G401 (cell line): ENCODE measurements around the gene ELOVL2. TPM values are rescaled to one million over a fixed set of nuclear protein-coding genes. Genes with fewer than 3 reads are reported as not detected.
"Not testable (repeated sequence)": the region's sequence is repeated elsewhere in the genome, so short reads cannot be mapped to it uniquely, and the experiment has no call there.

Experiments used
- DNase-seq: peaks from one replicate; pipeline ENCODE4 v3.0.0-alpha.2; 2015; ENCODE audit warnings: low spot score
- in situ Hi-C: cut with HindIII; loops from 2 replicates; pipeline ENCODE4 v1.10.0; 2016; ENCODE audit warnings: low sequenced_read_pairs, mixed read lengths
- total RNA-seq: library from RNA; depleted of rRNA; stranded (reverse); fragments of >200 nt; shearing (Covaris generic); gene quantifications from 2 replicates; pipeline ENCODE4 v1.2.3, GENCODE V29; 2014

Gene ELOVL2
- total RNA-seq, 1 experiment from 2014 or later, result 6.6 TPM

GRCh38 chr6:11002176-11002575 lies 41.9 kb downstream of the ELOVL2 start:
- in situ Hi-C loops, result no loop called here
- DNase-seq, result no peak

- in situ Hi-C loops, result no loop called here
- DNase-seq, result no peak
Observed at GRCh38 chr6:10999994-11000393, 44.1 kb downstream of the ELOVL2 start.

- in situ Hi-C loops, result no loop called here
- DNase-seq, result no peak
Observed at GRCh38 chr6:10995114-10995707, 48.9 kb downstream of the ELOVL2 start.

GRCh38 chr6:10993896-10994295 lies 50.2 kb downstream of the ELOVL2 start:
- no peak for DNase-seq
- in situ Hi-C loops, result no loop called here

GRCh38 chr6:10991115-10991514 lies 53.0 kb downstream of the ELOVL2 start:
- DNase-seq, result no peak
- in situ Hi-C loops, result no loop called here

GRCh38 chr6:10989587-10989986 lies 54.5 kb downstream of the ELOVL2 start:
- in situ Hi-C loops, result no loop called here
- DNase-seq, result no peak

- in situ Hi-C loops, DNase-seq: not testable (repeated sequence)
Observed at GRCh38 chr6:10984959-10985358, 59.1 kb downstream of the ELOVL2 start.

GRCh38 chr6:10981409-10981808 lies 62.7 kb downstream of the ELOVL2 start:
- in situ Hi-C loops, result no loop called here

GRCh38 chr6:10979603-10980002 lies 64.5 kb downstream of the ELOVL2 start:
- in situ Hi-C loops, result no loop called here
- DNase-seq, result no peak

More at GRCh38 chr6:10981409-10981808, 62.7 kb downstream of the ELOVL2 start:
- DNase-seq, result no peak

- in situ Hi-C loops, result no loop called here
- no peak for DNase-seq
Observed at GRCh38 chr6:10977231-10977968, 66.7 kb downstream of the ELOVL2 start.

GRCh38 chr6:10976571-10976970 lies 67.5 kb downstream of the ELOVL2 start:
- in situ Hi-C loops, result no loop called here
- DNase-seq, result no peak

GRCh38 chr6:10972196-10972595 lies 71.9 kb downstream of the ELOVL2 start:
- DNase-seq, result no peak
- in situ Hi-C loops, result no loop called here

GRCh38 chr6:10970731-10971130 lies 73.4 kb downstream of the ELOVL2 start:
- DNase-seq, result no peak
- in situ Hi-C loops, result no loop called here

GRCh38 chr6:10968776-10969175 lies 75.3 kb downstream of the ELOVL2 start:
- no peak for DNase-seq
- in situ Hi-C loops, result no loop called here

GRCh38 chr6:10964684-10965083 lies 79.4 kb downstream of the ELOVL2 start:
- DNase-seq, result no peak
- in situ Hi-C loops, result no loop called here

GRCh38 chr6:10963113-10963512 lies 81.0 kb downstream of the ELOVL2 start:
- no peak for DNase-seq
- in situ Hi-C loops, result no loop called here

- in situ Hi-C loops, result no loop called here
Observed at GRCh38 chr6:10962673-10963072, 81.4 kb downstream of the ELOVL2 start.

GRCh38 chr6:10961837-10962236 lies 82.3 kb downstream of the ELOVL2 start:
- in situ Hi-C loops, result no loop called here
- no peak for DNase-seq

More at GRCh38 chr6:10962673-10963072, 81.4 kb downstream of the ELOVL2 start:
- no peak for DNase-seq

GRCh38 chr6:10960171-10960570 lies 83.9 kb downstream of the ELOVL2 start:
- DNase-seq, result no peak
- in situ Hi-C loops, result no loop called here

- DNase-seq, result no peak
- in situ Hi-C loops, result no loop called here
Observed at GRCh38 chr6:10957414-10957886, 86.7 kb downstream of the ELOVL2 start.

GRCh38 chr6:10956776-10957175 lies 87.3 kb downstream of the ELOVL2 start:
- in situ Hi-C loops, result no loop called here
- DNase-seq, result no peak
